DMS153 treated with DMSO at 0.1 percent for 48 hours (cell line): ENCODE data around the gene GNPTG.
A peak's percentile ranks its signal among the peaks of the same experiment; 100 is the strongest.

Experiments
- DNase-seq: peaks from one replicate; lab custom pipeline; 2025; ENCODE audit not compliant: unreplicated experiment; lab: John Stamatoyannopoulos, UW

Gene GNPTG

DNA sequence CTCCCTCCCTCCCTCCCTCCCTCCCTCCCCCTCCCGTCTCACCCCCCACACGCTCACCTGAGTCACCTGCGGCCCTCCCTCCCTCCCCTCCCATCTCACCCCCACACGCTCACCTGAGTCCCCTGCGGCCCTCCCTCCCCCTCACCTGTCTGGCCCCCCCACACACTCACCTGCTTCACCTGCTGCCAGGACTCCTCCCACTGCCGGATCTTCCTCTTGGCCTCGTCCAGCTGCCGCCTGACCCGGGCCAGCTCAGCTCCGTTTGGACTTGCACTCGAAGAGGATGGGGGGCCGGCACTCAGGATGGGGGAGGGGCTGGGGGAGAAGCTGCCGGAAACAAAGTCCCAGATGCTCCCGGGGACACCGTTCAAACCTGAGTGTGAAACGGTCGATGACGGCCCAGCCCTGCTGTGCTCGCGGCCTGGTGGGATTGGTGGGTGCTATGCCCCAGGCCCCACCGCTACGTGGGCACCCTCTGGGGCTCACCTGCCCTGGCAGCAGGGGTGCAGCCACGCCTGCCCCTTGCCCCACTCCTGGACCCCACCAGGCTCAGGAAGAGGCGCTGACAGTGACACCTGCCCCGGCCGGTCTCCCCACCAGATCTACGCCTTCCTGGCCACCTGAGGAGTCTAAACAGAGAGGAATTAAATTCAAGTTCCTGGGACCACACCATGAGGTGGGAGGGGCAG, 15.9 kb downstream of the GNPTG start:
- DNase-seq: peak; percentile 12

GRCh38 chr16:1371054-1371978, 19.6 kb downstream of the GNPTG start:
- no peak for DNase-seq

GRCh38 chr16:1372292-1372950, 20.7 kb downstream of the GNPTG start:
- DNase-seq: no peak

DNA sequence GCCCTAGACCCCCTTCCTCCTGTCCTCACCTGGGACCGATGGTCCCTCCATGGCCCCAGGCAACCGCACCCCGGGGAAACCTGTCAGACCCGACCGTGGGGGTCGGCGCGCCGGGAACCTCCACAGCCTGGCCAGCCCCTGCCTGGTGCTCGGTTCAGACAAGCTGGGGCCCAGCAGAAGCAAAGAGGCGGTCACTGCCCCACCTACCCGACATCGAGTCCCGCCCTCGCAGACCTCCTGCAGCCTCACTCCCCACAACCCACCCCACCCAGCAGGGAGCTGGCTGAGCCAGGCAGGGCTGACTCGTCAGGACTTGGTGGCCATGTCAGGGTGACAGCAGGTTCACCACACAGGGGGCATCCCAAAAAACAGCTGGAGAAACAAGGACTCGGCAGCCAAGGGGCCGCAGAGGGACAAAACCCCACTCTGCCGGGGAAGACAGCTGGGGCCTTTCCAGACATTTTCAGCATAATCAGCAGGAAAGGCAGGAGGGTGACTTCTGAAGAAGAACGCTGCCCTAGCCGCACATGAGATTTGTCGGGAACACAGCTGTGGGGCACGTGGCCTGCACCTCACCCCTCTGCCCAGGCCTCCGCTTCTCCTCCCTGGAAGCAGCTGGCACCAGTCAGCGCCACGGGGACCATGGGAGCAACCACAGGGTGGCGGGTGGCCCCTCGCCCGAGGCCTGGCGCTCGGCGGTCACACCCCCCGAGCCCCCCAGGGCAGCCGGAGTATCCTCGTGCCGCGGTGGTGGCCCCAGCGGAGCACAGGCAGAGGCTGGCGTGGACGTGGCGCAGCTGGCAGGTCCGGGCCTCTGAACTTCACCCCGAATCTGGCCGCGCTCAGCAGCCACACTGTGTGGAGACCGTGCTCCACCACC, 22.9 kb downstream of the GNPTG start:
- no peak for DNase-seq

DNA sequence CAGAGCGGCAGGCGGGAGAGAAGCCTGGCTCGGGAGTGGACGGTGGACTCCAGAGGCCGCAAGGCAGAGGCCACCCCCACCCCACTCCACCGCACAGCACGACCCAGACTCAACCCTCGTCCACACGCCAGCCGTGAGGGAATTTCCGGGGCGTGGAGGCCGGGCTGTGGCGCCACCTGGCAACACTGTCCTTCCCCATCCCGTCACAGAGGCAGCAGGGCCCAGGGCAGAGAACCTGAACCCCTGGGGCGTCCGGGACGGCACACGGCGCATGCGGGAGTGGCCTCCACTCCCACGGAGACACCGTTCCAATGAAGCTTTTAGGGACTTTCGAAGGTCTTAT, 23.5 kb downstream of the GNPTG start:
- no peak for DNase-seq

GRCh38 chr16:1375741-1376410, 24.1 kb downstream of the GNPTG start:
- no peak for DNase-seq

- no peak for DNase-seq
These were observed 25.8 kb downstream of the GNPTG start for GRCh38 chr16:1377406-1378010.

DNA sequence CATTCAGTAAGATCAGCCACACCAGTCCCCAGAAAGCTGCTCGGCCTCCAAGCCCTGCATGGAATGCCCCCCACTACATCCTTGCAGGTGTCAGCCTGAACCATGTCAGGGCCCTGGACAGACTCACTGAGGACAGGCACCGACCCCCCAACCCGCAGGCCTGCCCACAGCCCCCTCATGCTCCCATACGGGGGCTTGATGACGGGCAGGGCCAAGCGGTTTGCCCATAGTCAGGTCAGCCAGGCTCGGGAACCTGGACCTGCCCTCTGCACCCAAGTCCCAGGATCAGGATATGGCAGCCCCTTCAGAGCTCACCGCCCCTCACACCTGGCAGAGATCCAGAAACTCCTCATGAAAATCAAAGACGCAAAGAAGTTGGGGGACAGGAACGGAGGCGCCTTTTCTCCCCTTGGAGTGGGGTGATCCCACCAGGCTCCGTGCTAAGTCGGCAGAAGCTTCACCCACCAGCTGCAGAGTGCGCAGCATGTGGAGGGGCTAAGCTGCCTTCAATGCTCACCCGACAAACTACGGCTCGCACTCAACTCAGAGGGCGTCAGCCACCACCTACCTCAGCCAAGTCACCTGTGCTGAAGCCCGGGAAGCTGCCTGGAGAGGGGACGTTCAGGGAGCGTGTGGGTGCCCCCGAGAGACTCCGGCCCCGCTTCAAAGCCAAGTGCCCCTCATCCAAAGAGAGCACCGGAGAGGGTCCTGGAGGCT, 26.5 kb downstream of the GNPTG start:
- DNase-seq: no peak

DNA sequence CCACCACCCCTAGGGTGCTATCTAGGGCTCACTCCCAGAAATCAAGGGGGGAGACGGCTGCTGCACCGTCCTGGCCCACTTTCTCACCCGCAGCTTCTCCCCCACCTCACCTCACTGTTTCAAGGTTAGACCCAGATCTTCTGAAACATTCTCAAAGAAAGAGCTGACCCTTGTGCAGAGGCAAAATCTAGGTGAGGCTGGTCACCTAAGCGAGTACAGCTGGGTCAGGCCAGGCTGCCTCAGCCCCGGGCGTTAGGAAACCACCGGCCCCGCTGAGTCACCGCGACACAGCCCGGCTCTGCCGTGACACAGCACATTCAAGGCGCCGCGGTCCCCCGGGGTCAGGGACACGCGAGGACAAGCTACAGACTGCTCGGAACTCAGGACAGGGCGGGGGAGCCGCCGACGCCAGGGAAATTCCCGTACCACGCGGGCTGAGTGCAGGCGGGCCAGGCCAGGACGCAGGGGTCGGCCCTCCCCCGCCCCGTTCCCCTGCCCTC, 27.1 kb downstream of the GNPTG start:
- DNase-seq: no peak

DNA sequence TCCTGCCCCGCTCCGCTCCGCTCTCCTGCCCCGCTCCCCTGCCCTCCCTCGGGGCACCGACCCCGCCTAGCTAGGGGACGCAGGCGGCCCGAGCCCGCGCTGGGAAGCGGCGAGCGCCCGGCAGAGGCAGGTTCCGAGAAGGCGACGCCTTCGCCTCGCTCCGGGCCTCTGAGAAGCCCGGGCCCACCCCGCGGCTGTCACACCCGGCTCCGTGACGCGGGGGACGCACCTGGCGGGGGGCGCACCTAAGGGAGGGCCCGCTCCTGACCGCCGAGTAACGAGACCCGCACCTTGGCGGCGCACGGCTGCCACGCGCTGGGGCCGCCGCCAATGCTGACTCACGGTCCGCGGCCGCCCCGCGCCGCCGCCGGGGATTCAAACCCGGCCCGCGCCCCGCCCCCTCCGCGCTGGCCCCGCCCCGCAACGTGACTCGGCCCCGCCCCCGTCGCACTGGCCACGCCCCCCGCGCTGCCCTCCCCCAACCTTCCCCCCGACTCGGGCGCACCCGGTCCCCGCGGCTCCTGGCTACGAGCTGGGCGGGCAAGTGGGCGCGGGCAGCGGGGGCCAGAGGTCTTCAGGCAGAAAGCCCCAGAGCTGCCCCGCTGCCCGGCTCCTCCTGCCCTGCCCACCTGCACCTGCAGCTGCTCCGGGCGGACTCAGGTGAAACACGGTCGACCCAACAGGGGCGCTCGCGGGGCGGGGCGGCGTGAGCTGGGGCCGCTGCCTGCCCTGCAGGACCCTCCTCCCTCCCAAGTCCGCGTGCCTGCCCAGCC, 27.8 kb downstream of the GNPTG start:
- DNase-seq: peak; percentile 21

DNA sequence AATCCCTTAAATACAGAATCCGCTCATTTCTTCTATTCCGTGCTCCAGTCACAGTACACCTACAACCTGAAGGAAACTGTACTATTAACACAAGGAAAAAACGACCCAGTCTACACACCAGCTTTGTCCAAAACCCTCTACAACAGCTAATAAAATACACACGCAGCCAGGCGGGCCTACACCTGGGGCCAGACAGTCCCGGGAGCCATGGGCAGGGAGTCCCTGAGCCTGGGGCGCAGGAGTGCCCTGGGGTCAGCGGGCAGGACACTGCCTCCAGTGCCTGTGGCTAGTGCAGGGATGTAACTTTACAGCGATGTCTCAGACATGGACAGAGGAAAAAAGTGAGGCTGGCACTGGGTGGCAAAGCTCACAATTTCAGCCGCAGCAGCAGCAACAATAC, 28.5 kb downstream of the GNPTG start:
- DNase-seq: no peak

GRCh38 chr16:1381612-1382406, 30.1 kb downstream of the GNPTG start:
- DNase-seq: no peak

DNA sequence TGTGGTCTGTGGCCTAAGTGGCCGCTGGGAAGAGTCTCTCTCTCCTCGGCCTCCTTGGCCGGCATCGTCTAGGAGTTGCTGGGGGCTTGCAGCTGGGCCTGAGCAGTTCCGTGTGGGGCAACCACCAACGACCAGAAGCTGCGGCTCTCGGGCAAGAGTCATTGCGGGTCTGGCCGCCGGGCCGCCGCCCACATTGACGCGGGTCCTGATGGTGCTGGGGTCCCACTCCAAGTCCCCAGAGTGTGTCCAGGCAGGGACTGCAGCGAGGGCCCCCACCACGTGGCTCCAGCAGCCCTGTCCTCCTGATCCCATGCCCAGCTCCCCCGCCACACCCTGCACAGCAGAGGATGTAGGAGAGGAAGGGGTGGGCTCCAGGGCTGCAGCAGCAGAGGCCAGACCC, 31.8 kb downstream of the GNPTG start:
- no peak for DNase-seq

DNA sequence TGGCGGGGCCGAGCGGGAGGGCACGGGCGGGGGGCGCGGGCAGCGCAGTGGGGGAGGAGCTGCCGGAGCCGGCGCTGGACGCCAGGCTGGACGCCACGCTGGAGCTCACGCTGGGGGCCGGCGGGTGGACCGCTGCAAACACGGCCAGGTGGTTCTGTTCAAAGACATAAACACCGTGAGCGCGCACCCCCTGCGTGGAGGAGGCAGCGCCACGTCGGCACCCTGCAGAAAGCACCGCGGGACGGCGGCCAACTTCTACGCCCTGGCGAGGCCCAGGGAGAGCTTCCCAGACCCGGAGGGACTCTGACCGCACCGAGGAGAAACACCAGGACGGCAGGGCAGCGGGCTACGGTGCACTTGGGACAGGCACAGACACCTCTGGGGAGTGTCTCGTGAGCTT, 33.5 kb downstream of the GNPTG start:
- DNase-seq: no peak

GRCh38 chr16:1387331-1387730, 35.6 kb downstream of the GNPTG start:
- no peak for DNase-seq

DNA sequence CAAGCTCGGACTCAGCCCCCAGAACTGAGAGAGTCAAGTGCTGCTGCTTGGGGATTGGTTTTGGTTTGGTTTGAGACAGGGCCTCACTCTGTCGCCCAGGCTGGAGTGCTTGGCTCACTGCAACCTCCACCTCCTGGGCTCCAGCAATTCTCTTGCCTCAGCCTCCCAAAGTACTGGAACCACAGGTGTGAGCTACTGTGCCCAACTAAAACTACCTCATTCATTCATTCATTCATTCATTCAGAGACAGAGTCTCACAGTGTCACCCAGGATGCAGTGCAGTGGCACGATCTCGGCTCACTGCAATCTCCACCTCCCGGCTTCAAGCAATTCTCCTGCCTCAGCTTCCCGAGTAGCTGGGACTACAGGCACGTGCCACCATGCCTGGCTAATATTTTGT, 38.0 kb downstream of the GNPTG start:
- no peak for DNase-seq

DNA sequence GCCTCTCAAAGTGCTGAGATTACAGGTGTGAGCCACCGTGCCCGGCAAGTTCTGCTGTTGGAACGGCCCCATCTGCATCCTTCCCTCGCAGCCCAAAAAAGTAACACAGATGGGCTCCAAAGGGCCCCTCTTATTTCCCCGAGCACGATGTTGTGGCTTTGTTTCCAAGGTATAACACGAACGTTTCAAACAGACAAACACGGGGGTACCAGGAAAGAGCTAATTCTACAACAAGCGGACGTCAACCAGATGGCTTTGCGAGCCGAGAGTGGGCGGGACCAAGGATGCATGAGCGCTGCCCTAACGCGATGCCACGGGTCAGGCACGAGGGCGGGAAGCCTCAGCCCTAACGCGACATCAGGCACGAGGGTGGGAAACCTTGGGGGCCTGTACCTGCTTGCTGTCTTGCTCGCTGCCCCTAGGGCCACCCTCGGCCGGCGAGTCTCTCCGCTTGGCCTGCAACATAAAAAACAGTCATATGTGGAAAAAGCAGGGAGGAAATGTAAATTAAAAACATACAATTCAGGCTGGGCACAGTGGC, 38.6 kb downstream of the GNPTG start:
- DNase-seq: no peak
